Esophagus squamous epithelium (tissue), 4 donors: ENCODE measurements around the gene NUBPL.

Source experiments
- POLR2A ChIP-seq, 4 donors: fragments of 450-650 bp; IDR thresholded peaks; one replicate each; pipeline ENCODE4 v1.6.1; 2017; ENCODE audit warnings: antibody characterized with exemption in 4 of 4, mild to moderate bottlenecking in 4 of 4, moderate library complexity in 3 of 4
- TF ChIP-seq, protein P1 (sequence below), 6 experiments: fragments of 450-650 bp in 4 of 6; fragments of 200-600 bp in 2 of 6; sonication (generic) in 2 of 6; IDR thresholded peaks; one replicate each; pipeline ENCODE4 v1.5.1; 2016 to 2019; ENCODE audit warnings: antibody characterized with exemption in 6 of 6, mild to moderate bottlenecking in 4 of 6, moderate library complexity in 4 of 6

DNA sequence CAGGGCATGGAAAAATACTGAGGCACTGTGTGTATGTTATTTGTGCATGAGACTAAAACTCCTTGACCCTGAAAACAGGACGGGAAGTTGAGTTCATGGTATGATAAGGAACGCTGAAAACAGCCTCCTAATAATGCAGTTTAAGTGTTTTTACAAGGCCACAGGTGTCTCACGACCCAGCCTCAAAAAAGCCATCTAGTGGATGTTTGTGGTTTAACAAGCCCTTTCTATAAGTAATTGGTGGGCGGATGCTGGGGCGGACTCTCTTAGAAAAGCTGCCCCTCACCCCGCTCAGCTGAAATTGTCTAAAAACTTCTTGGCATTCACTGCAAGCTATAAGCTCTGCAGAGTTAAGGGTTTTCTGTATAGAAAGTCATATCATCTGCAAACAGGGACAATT lies 184.5 kb downstream of the NUBPL start:
- TF ChIP-seq POLR2A (IDR thresholded peaks at IDR 0.05): no peak
- TF ChIP-seq, protein P1, sequence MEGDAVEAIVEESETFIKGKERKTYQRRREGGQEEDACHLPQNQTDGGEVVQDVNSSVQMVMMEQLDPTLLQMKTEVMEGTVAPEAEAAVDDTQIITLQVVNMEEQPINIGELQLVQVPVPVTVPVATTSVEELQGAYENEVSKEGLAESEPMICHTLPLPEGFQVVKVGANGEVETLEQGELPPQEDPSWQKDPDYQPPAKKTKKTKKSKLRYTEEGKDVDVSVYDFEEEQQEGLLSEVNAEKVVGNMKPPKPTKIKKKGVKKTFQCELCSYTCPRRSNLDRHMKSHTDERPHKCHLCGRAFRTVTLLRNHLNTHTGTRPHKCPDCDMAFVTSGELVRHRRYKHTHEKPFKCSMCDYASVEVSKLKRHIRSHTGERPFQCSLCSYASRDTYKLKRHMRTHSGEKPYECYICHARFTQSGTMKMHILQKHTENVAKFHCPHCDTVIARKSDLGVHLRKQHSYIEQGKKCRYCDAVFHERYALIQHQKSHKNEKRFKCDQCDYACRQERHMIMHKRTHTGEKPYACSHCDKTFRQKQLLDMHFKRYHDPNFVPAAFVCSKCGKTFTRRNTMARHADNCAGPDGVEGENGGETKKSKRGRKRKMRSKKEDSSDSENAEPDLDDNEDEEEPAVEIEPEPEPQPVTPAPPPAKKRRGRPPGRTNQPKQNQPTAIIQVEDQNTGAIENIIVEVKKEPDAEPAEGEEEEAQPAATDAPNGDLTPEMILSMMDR (IDR thresholded peaks at IDR 0.05): no peak
